SKM-1 (cell line): ENCODE measurements around the gene AFMID.
"Not testable (repeated sequence)": the region's sequence is repeated elsewhere in the genome, so short reads cannot be mapped to it uniquely, and the experiment has no call there.

ENCODE experiments used
- DNase-seq: peaks from one replicate; lab custom pipeline; 2025; ENCODE audit not compliant: unreplicated experiment; lab: John Stamatoyannopoulos, UW

AFMID gene

DNA sequence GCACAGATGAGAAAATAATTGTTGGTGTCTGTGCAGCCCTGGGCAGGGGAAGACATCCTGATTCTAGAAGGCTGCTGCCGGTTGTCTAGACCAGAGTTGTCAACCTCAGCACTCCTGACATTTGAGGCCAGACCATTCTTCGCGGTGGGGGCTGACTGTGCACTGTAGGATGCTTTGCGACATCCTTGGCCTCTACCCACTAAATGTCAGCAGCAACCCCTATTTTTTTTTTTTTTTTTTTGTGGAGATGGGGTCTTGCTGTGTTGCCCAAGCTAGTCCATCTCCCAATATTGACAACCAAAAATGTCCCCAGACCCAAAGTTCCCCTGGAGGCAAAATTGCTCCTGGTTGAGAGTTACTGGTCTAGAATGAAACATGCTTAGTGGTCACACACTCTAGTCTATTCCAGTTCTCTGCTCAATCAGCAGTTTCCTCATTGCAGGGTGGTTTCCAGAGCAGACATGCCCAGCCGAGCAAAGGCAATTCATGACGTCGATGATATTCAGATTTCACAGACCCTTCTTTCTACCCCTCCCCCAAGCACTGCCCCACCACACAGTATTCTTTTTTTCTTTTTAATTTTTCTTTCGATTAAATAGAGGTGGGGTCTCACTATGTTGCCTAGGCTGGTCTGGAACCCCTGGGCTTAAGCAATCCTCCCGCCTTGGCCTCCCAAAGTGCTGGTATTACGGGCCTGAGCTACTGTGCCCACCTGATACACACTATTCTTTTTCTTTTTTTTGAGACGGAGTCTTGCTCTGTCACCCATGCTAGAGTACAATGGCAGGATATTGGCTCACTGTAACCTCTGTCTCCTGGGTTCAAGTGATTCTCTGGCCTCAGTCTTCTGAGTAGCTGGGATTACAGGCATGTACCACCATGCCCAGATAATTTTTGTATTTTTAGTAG lies 32.0 kb upstream of the AFMID start:
- DNase-seq: peak; percentile 40

GRCh38 chr17:78159575-78160158 lies 27.5 kb upstream of the AFMID start:
- peak; percentile 47 for DNase-seq

DNA sequence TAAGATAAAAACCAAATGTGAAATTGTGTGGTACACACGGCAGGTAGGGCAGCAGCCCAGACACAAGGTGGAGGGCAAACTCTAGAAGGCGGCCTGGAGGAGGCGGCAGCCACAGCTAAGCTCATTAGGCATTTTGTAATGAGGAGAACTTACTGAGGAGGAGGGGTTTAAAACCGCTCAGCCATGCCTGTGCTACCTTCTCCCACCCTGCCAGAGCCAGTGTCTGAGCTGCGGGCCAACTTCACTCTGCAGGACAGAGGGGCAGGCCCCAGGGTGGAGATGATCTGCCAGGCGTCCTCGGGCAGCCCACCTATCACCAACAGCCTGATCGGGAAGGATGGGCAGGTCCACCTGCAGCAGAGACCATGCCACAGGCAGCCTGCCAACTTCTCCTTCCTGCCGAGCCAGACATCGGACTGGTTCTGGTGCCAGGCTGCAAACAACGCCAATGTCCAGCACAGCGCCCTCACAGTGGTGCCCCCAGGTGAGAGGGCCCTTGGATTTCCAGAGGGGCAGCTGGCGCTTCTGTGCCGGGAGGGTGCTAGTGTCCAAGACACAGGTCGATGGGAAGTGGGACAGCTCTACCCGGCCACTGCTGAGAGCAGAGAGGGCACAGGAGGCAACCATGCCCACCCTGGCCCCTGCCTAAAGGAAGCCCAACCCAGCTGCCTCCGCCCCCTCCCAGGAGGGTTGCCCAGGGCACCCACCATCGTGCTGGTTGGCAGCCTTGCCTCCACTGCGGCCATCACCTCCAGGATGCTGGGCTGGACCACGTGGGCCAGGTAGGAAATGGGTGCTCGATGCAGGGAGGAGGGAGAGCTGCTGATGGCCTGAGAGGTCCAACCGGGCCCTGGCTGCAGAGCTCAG lies 23.0 kb upstream of the AFMID start:
- DNase-seq: no peak

DNA sequence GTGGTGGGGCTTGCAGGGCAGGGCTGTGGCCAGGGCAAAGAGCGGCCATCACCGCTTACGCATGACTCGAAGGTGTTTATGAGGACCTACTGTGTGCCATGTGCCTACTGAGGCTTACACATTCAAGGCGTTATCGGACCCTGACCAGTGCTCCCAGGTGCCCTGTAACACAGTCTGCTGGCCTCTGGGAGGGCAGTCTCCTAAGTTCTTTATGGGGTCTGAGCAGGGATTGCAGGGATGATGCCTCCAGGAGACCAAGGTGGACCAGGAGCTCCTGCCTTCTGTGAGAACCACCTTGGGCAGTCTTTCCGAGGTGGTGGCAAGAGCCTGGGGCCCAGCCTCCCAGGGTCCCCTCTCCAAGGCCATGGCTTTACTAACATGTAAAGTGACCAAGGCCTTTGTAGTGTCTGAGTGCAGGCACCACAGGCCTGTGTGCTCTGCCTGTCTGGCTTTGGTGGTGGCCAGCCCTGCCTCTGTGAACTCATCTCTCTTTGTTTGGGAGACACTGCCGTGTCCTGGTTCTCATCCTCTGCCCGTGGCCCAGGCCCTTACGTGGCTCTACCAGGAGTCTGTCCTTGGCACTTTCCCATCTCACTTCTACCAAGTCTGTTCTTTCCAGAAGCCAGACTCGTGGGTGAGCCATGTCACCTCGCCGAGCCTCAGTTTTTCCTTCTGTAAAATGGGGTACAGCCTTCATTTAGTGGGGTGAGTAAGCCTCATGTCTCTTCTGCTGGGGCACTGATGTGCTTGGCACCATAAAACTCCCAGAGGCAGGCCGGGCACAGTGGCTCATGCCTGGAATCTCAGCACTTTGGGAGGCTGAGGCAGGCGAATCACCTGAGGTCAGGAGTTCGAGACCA lies 22.2 kb upstream of the AFMID start:
- no peak for DNase-seq

GRCh38 chr17:78166416-78166815 lies 20.7 kb upstream of the AFMID start:
- no peak for DNase-seq

DNA sequence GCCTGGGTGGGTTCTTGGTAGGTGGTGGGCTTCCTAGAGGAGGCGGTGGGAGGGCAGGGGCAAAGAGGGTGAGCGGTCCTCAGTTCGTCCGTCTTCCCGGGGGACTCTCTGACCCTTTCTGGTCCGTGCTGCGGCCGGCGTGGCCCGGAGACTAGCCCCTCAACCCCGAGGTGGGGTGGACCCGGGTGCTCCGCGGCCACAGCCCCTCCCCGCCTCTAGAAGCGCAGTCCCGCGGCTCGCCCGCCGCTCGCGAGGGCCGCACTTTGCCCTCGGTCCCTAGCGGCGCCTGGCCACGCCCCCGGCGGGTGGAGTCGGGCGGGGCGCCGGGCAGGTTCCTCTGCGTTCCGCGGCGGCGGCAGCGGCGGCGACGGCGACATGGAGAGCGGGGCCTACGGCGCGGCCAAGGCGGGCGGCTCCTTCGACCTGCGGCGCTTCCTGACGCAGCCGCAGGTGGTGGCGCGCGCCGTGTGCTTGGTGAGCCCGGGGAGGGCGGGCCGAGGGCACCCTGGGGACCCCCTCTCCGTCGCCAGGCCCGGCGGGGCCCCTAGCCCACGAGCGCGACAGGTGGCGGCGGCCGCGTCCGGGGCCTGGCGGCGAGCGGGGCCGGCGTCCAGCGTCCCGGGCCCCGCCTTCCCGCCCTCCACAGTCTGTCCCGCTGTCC lies 18.8 kb upstream of the AFMID start, which contains the start of gene SYNGR2:
SYNGR2 (plus strand) TSS at position 340 of the 661 bp plus-strand sequence; CDS start at position 376, 36 bp downstream.
- DNase-seq: peak; percentile 70

DNA sequence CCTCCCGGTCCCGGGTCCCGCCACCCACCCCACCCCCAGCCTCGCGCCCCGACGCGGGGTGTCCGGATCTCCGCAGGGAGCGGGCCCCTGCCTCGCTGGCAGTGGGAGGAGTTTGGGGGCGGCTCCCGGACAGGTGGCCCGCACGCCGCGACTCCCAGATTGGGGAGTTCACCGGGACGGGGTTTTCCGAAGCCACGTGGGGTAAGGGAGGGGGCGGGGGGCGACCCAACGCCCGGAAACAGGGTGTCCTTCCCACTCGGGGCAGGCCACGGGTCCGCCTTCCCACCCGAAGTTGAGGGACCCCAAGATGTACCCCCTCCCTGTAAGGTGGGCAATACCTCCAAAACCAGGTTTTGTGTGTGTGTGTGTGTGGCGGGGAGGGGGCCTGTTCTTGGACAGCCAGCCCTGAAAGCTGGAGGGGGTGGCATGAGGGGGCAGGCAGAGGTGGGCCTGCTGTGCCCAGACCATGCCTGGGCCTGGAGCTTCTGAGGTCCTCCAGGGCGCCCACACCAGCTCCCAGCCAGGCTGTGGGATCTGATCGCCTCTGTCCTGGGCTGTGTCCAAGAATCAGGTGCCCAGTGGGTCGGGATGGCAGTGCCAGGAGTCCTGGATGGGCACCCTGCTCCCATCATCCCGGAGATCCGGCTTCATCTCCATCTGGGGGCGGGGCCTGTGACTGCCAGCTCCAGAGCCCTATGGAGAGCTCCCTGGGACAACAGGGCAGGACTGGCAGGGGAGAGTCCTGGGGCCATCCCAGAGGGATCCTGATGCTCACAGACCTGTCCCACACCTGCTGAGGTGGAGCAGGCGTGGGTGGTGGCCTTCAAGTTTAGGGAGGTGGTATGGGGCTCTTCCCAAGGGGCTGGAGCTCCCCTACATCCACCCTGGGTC lies 18.0 kb upstream of the AFMID start:
- DNase-seq: no peak

DNA sequence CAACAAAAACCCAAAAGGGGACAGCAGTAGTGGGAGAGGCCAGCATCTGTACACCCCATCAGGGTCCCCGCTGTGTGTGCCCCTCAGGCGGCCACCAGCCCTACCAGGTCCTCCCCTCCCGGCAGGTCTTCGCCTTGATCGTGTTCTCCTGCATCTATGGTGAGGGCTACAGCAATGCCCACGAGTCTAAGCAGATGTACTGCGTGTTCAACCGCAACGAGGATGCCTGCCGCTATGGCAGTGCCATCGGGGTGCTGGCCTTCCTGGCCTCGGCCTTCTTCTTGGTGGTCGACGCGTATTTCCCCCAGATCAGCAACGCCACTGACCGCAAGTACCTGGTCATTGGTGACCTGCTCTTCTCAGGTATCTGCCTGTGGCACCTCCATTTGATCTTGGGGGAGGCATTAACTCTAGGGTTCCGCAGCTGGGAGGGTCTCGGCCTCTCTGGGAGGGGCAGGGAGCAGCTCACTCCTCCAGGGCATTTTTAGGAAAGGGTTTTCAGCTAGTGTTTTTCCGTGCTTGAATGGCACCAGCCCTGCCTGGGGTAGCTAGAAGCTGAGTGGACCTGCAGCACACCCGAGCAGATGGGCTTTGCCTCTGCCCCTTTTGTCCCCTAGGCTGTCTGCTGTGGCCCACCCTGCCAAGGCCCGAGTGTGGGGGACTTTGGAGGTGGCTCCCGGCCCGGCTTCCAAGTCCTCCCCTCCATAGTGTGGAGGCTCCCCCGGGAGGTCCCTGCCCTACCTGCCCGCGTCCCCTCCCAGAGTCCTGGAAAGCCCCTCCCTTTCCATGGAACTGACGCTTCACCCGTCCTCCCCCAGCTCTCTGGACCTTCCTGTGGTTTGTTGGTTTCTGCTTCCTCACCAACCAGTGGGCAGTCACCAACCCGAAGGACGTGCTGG lies 16.2 kb upstream of the AFMID start:
- no peak for DNase-seq

GRCh38 chr17:78171591-78172248 lies 15.4 kb upstream of the AFMID start:
- not testable (repeated sequence) for DNase-seq

- DNase-seq: no peak
Measured at GRCh38 chr17:78172249-78173051, 14.7 kb upstream of the AFMID start.

DNA sequence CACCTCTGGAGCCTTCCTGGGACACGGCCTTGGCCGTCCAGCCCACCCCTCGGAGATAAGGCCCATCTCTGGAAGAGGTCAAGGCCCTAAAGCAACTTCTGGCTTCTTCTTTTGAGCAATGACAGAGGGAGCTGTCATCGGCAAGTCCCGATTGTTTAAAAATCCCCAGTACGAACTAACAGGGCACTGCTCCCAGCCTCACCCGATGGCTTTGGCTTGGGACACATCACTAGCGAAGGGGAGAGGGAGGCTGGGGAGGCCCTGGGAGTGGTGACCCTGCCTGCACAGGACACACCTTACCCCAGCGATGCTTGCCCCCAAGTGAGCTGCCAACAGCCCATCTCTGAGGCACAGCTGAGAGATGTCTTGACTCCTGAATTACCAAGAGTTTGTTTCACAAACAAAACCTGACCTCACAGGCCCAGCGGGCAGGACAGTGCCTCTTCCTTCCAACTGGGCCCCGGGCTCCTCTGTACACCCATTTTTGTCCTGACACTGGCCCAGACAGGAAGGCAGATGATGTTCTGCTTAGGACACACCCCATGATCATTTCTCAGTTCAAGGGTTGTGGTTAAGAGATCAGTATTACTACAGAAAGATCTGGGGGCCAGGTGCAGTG lies 14.0 kb upstream of the AFMID start:
- DNase-seq: no peak

DNA sequence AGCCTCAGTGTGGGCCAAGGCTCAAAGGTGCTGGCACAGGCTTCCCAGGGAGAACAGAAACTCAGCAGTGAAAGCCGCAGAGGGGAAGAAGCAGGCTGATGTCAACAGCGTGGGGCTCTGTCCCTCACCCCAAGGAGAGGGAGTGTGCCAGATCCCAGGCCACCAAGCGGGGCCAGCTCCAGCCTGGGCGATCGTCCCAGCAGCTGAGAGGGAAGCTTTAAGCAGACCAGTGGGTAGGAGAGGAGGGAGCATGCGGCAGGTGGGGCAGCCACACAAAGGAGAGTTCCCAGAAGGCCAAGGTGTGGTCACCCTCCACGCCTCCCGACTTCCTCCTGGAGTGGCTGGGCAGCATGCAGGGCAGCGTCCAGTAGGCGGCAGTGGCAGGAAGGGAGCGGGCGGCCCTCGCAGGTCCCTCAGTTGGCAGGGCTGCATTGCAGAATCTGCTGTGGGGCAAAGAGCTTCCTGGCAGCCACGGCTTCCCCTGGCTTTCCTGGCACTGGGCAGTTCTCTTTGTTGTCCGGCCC lies 12.8 kb upstream of the AFMID start:
- DNase-seq: no peak

DNA sequence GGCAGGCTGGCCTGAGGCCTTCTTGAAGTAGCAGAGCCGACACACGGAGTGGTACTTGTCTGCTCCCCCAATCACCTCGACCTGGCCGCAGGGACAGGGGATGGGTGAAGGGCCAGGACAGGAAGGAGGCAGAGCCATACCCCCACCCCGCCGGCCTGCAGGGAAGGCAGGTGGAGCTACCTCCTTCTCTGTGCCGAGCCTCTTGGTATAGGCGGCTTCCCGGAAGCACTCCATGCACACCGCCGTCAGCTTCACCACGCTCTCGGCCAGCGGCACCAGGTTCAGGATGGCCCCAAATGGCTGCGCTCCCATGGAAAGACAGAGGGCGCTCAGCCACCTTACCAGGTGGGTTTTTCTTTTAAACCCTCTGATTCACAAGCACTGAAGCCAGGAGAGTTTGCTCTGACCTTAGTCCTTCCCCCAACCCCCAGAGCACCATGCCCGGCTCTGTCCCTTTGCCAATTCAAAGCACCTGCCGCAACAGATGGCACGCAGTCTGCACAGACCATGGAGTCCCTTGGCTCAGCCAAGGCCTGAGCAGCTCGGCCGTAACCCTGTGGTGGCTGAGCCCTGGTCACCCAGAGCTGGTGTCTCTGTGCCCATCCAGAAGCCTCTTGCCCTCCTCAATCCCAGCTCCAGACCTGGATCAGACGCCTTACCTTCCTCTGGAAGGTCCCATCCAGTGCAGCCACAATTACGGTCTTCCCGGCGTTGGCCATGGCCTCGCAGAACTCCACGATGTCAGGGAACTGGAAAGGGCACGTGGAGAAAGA lies 12.1 kb upstream of the AFMID start:
- DNase-seq: no peak

GRCh38 chr17:78175643-78175981 lies 11.6 kb upstream of the AFMID start:
- DNase-seq: no peak

GRCh38 chr17:78176548-78177025 lies 10.6 kb upstream of the AFMID start:
- peak; percentile 24 for DNase-seq
